GM12801 (cell line): ENCODE results near the gene SLCO4A1.

ENCODE experiments used
- CTCF ChIP-seq: IDR thresholded peaks from one replicate; pipeline ENCODE4 v1.5.1; 2011; ENCODE audit warnings: control low read depth; ENCODE audit not compliant: insufficient read length; ENCODE audit errors: extremely low read depth

The SLCO4A1 gene

GRCh38 chr20:62638055-62638570 is 4.2 kb upstream of the SLCO4A1 start:
- TF ChIP-seq CTCF = no peak

GRCh38 chr20:62638679-62639406 is 3.5 kb upstream of the SLCO4A1 start:
- TF ChIP-seq CTCF = no peak

GRCh38 chr20:62639765-62640164 is 2.5 kb upstream of the SLCO4A1 start:
- no peak for TF ChIP-seq CTCF

GRCh38 chr20:62640870-62641269 is 1.4 kb upstream of the SLCO4A1 start:
- no peak for TF ChIP-seq CTCF

GRCh38 chr20:62641321-62642050 is 817 bp upstream of the SLCO4A1 start:
- no peak for TF ChIP-seq CTCF

GRCh38 chr20:62642666-62643520 is 590 bp downstream of the SLCO4A1 start:
- no peak for TF ChIP-seq CTCF

GRCh38 chr20:62643521-62644043 is 1.3 kb downstream of the SLCO4A1 start:
- no peak for TF ChIP-seq CTCF
